ENCODE data around the gene RNF135.
"Not testable (repeated sequence)": the region's sequence is repeated elsewhere in the genome, so short reads cannot be mapped to it uniquely, and the experiment has no call there.

Gene RNF135

DNA sequence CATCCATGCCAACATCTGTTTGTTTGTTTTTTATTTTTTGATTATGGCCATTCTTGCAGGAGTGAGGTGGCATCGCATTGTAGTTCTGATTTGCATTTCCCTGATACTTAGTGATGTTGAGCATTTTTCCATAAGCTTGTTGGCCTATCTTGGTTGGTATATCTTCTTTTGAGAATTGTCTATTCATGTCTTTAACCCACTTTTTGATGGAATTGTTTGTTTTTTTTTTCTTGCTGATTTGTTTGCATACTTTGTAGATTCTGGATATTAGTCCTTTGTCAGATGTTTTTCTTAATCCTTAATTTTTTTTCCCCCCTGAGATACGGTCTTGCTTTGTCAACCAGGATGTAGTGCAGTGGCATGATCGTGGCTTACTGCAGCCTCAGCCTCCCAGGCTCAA is 43.0 kb downstream of the RNF135 start:
- no peak overlapping the region for H2AFZ ChIP-seq (ENCODE audit: low read length)
- no peaks in the 10 kb centered on the region for H3K36me3 ChIP-seq (replicated peaks; ENCODE audit: insufficient read depth, low read length)

GRCh38 chr17:31015639-31016038 is 44.8 kb downstream of the RNF135 start:
- DNase-seq: no peak
- Histone ChIP-seq H3K9ac (ENCODE audit: low read length) (no peak overlapping the region), H3F3A (ENCODE audit: insufficient read depth, low read length) (no peaks in the 10 kb centered on the region), H4K20me1 (ENCODE audit: insufficient read depth, low read length) (no peaks in the 10 kb centered on the region), H3K27ac (ENCODE audit: low read length) (no peak overlapping the region), H3K9me2 (replicated peaks; ENCODE audit: insufficient read depth, low read length) (no peaks in the 10 kb centered on the region), H3K4me1 (ENCODE audit: low read length) (no peaks in the 10 kb centered on the region), H3K9me3 (replicated peaks; ENCODE audit: insufficient read depth, low read length) (no peaks in the 10 kb centered on the region), H3K36me3 (replicated peaks; ENCODE audit: insufficient read depth, low read length) (no peaks in the 10 kb centered on the region), H2AFZ (ENCODE audit: low read length) (no peak overlapping the region), H3K4me3 (ENCODE audit: low read length) (no peak overlapping the region), H3K27me3 (replicated peaks; ENCODE audit: insufficient read depth, low read length) (no peaks in the 10 kb centered on the region), H3K79me2 (ENCODE audit: low read length) (no peaks in the 10 kb centered on the region), H3K4me2 (ENCODE audit: low read depth, low read length) (no peak overlapping the region)
- TF ChIP-seq EZH2 (optimal IDR thresholded peaks at IDR 0.05; ENCODE audit: low read depth, low read length) (no peak), EZH2phosphoT487 (IDR thresholded peaks at IDR 0.05; ENCODE audit: low read length) (no peak)
- TF ChIP-seq, protein P1, sequence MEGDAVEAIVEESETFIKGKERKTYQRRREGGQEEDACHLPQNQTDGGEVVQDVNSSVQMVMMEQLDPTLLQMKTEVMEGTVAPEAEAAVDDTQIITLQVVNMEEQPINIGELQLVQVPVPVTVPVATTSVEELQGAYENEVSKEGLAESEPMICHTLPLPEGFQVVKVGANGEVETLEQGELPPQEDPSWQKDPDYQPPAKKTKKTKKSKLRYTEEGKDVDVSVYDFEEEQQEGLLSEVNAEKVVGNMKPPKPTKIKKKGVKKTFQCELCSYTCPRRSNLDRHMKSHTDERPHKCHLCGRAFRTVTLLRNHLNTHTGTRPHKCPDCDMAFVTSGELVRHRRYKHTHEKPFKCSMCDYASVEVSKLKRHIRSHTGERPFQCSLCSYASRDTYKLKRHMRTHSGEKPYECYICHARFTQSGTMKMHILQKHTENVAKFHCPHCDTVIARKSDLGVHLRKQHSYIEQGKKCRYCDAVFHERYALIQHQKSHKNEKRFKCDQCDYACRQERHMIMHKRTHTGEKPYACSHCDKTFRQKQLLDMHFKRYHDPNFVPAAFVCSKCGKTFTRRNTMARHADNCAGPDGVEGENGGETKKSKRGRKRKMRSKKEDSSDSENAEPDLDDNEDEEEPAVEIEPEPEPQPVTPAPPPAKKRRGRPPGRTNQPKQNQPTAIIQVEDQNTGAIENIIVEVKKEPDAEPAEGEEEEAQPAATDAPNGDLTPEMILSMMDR (IDR thresholded peaks at IDR 0.05; ENCODE audit: low read length): no peak

More for the DNA sequence above, 43.0 kb downstream of the RNF135 start:
- Histone ChIP-seq H3K4me3 (ENCODE audit: low read length) (no peak overlapping the region), H3K79me2 (ENCODE audit: low read length) (no peaks in the 10 kb centered on the region), H4K20me1 (ENCODE audit: insufficient read depth, low read length) (no peaks in the 10 kb centered on the region), H3K4me2 (ENCODE audit: low read depth, low read length) (no peak overlapping the region), H3F3A (ENCODE audit: insufficient read depth, low read length) (no peaks in the 10 kb centered on the region), H3K4me1 (ENCODE audit: low read length) (no peaks in the 10 kb centered on the region), H3K27ac (ENCODE audit: low read length) (no peak overlapping the region), H3K27me3 (replicated peaks; ENCODE audit: insufficient read depth, low read length) (no peaks in the 10 kb centered on the region), H3K9me2 (replicated peaks; ENCODE audit: insufficient read depth, low read length) (no peaks in the 10 kb centered on the region), H3K9ac (ENCODE audit: low read length) (no peak overlapping the region), H3K9me3 (replicated peaks; ENCODE audit: insufficient read depth, low read length) (no peaks in the 10 kb centered on the region)
- no peak for DNase-seq
- TF ChIP-seq, protein P1 (IDR thresholded peaks at IDR 0.05; ENCODE audit: low read length): no peak
- no peak for TF ChIP-seq EZH2 (optimal IDR thresholded peaks at IDR 0.05; ENCODE audit: low read depth, low read length)

GRCh38 chr17:31019004-31019403 is 48.2 kb downstream of the RNF135 start:
- Histone ChIP-seq H3K36me3 (replicated peaks; ENCODE audit: insufficient read depth, low read length) (no peaks in the 10 kb centered on the region), H3K4me2 (ENCODE audit: low read depth, low read length) (no peak overlapping the region), H3K9me3 (replicated peaks; ENCODE audit: insufficient read depth, low read length) (no peaks in the 10 kb centered on the region), H3K27ac (ENCODE audit: low read length) (no peak overlapping the region), H3K4me3 (ENCODE audit: low read length) (no peak overlapping the region), H3F3A (ENCODE audit: insufficient read depth, low read length) (no peaks in the 10 kb centered on the region), H3K9ac (ENCODE audit: low read length) (no peak overlapping the region), H4K20me1 (ENCODE audit: insufficient read depth, low read length) (no peaks in the 10 kb centered on the region), H3K4me1 (ENCODE audit: low read length) (no peaks in the 10 kb centered on the region), H3K9me2 (replicated peaks; ENCODE audit: insufficient read depth, low read length) (no peaks in the 10 kb centered on the region), H3K27me3 (replicated peaks; ENCODE audit: insufficient read depth, low read length) (no peaks in the 10 kb centered on the region), H3K79me2 (ENCODE audit: low read length) (no peaks in the 10 kb centered on the region), H2AFZ (ENCODE audit: low read length) (no peak overlapping the region)
- TF ChIP-seq EZH2phosphoT487 (IDR thresholded peaks at IDR 0.05; ENCODE audit: low read length) (no peak), EZH2 (optimal IDR thresholded peaks at IDR 0.05; ENCODE audit: low read depth, low read length) (no peak)
- TF ChIP-seq, protein P1 (IDR thresholded peaks at IDR 0.05; ENCODE audit: low read length): no peak
- no peak for DNase-seq

GRCh38 chr17:31023171-31023570 is 52.3 kb downstream of the RNF135 start:
- not testable (repeated sequence) for H3K4me3 ChIP-seq (ENCODE audit: low read length); H3K79me2 ChIP-seq (ENCODE audit: low read length); H3K9ac ChIP-seq (ENCODE audit: low read length); DNase-seq; H3K36me3 ChIP-seq (replicated peaks; ENCODE audit: insufficient read depth, low read length); H3K27me3 ChIP-seq (replicated peaks; ENCODE audit: insufficient read depth, low read length); H3K4me1 ChIP-seq (ENCODE audit: low read length); H3F3A ChIP-seq (ENCODE audit: insufficient read depth, low read length); H2AFZ ChIP-seq (ENCODE audit: low read length); H3K9me2 ChIP-seq (replicated peaks; ENCODE audit: insufficient read depth, low read length); H4K20me1 ChIP-seq (ENCODE audit: insufficient read depth, low read length); H3K27ac ChIP-seq (ENCODE audit: low read length); H3K9me3 ChIP-seq (replicated peaks; ENCODE audit: insufficient read depth, low read length); H3K4me2 ChIP-seq (ENCODE audit: low read depth, low read length)
